ENCODE measurements around the gene ESX1. TPM values are rescaled to one million over a fixed set of nuclear protein-coding genes. Genes with fewer than 3 reads are reported as not detected.

The ESX1 gene
- total and polyA plus RNA-seq, 2 donors (not counting 3 experiments of a cell fraction or from before 2014, with no cell fraction given): not detected

DNA sequence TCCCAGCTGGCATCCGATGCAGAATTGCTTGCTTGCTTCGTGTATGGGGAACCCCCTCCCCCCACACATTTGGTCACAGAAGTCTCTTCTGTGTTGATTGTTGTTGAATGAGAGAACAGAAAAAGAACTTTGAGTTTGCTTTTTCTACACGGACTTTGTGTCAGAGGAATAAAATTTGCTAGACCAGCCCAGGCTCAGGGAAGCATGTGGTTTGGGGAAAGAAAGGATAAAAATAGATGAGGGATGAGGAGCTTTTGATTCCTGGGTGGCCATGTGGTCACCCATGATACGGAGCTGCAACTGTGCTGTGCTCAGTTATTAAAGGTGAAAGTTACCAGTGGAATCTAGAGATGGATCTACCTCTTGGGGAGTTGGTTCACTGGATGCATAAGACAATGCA is 34.2 kb upstream of the ESX1 start:
- no TSS peak for BruUV-seq (replicated peaks)
- Histone ChIP-seq H3K9me3 (replicated peaks; ENCODE audit: control insufficient read depth, insufficient read depth, low read length) (no peaks in the 10 kb centered on the region), H3K27me3 (ENCODE audit: control insufficient read depth in 2 of 2, insufficient read depth in 2 of 2, low read length in 2 of 2) (peaks cover 0 to 1% of the 10 kb centered on the region in 2 experiments), H3K4me1 (ENCODE audit: control insufficient read depth, extremely low read depth, insufficient read depth, low read length) (no peaks in the 10 kb centered on the region), H3K36me3 (ENCODE audit: control insufficient read depth in 2 of 2, extremely low read depth in 1 of 2, insufficient read depth in 2 of 2, low read length in 2 of 2) (no peaks in the 10 kb centered on the region), H3K9me1 (replicated peaks; ENCODE audit: control insufficient read depth, extremely low read depth, insufficient read depth, low read length) (no peaks in the 10 kb centered on the region), H2AFZ (ENCODE audit: low read depth, low read length) (no peak overlapping the region), H3K4me3 (replicated peaks in 1 of 3; ENCODE audit: insufficient read depth in 1 of 3, low read depth in 1 of 3, low read length in 3 of 3) (no peak overlapping the region), H3K79me2 (ENCODE audit: control insufficient read depth, insufficient read depth, low read length) (no peaks in the 10 kb centered on the region), H4K20me1 (replicated peaks; ENCODE audit: control insufficient read depth, extremely low read depth, insufficient read depth, low read length) (no peaks in the 10 kb centered on the region), H3K4me2 (ENCODE audit: insufficient read depth, low read length) (no peak overlapping the region), H3K27ac (ENCODE audit: insufficient read depth, low read depth, low read length) (no peak overlapping the region), H3K9ac (replicated peaks; ENCODE audit: extremely low read depth, insufficient read depth, low read length) (no peak overlapping the region)
- CTCF ChIA-PET: no interaction called here
- POLR2A ChIA-PET: no interaction called here
- dilution Hi-C loops (cut with MboI; ENCODE audit: extremely low pct_ligation_motif_present, low sequenced_read_pairs): no loop called here
- no peak for DNase-seq (ENCODE audit: low read depth, low spot score)
- TF ChIP-seq, protein P1, sequence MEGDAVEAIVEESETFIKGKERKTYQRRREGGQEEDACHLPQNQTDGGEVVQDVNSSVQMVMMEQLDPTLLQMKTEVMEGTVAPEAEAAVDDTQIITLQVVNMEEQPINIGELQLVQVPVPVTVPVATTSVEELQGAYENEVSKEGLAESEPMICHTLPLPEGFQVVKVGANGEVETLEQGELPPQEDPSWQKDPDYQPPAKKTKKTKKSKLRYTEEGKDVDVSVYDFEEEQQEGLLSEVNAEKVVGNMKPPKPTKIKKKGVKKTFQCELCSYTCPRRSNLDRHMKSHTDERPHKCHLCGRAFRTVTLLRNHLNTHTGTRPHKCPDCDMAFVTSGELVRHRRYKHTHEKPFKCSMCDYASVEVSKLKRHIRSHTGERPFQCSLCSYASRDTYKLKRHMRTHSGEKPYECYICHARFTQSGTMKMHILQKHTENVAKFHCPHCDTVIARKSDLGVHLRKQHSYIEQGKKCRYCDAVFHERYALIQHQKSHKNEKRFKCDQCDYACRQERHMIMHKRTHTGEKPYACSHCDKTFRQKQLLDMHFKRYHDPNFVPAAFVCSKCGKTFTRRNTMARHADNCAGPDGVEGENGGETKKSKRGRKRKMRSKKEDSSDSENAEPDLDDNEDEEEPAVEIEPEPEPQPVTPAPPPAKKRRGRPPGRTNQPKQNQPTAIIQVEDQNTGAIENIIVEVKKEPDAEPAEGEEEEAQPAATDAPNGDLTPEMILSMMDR (IDR thresholded peaks at IDR 0.05; ENCODE audit: extremely low read depth in 1 of 2, insufficient read depth in 1 of 2, low read depth in 1 of 2, low read length in 2 of 2): no peak
- TF ChIP-seq, protein P2, sequence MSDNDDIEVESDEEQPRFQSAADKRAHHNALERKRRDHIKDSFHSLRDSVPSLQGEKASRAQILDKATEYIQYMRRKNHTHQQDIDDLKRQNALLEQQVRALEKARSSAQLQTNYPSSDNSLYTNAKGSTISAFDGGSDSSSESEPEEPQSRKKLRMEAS (IDR thresholded peaks at IDR 0.05; ENCODE audit: insufficient read depth, insufficient read length): no peak
- intact Hi-C loops (cut with micrococcal nuclease): no loop called here
- FAIRE-seq: no peak

DNA sequence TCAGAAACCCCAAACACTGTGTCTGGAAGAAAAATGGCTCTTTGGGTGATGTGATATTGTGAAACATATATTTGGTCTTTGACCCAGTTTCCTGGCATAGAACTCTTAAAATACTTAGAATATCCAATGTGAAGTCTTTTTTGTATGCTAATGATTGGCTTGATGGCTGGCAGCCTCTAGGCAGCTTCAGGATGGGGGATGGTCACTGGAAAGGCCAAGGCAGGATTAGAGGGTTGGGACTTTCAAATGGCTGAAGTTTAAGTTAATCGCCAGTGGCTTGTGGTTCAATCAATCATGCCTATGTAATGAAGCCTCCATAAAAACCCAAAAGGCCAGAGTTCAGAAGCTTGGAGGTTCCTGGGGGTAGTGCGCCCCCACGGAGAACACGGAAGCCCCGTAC is 33.5 kb upstream of the ESX1 start:
- H3K9ac ChIP-seq (replicated peaks; ENCODE audit: extremely low read depth, insufficient read depth, low read length): no peak overlapping the region
- H3K9me3 ChIP-seq (replicated peaks; ENCODE audit: control insufficient read depth, insufficient read depth, low read length): no peaks in the 10 kb centered on the region
- ChIA-PET CTCF (no interaction called here), POLR2A (no interaction called here)
- no peak for FAIRE-seq
- H3K4me1 ChIP-seq (ENCODE audit: control insufficient read depth, extremely low read depth, insufficient read depth, low read length): no peaks in the 10 kb centered on the region
- H3K4me3 ChIP-seq (replicated peaks in 1 of 3; ENCODE audit: insufficient read depth in 1 of 3, low read depth in 1 of 3, low read length in 3 of 3): no peak overlapping the region
- no peaks in the 10 kb centered on the region for H3K9me1 ChIP-seq (replicated peaks; ENCODE audit: control insufficient read depth, extremely low read depth, insufficient read depth, low read length)
- no peak overlapping the region for H2AFZ ChIP-seq (ENCODE audit: low read depth, low read length)
- TF ChIP-seq EZH2 (IDR thresholded peaks at IDR 0.05; ENCODE audit: borderline replicate concordance, low read depth, low read length, severe bottlenecking) (no peak), MYC (IDR thresholded peaks at IDR 0.05; ENCODE audit: low read depth, low read length) (no peak), JUN (IDR thresholded peaks at IDR 0.05; ENCODE audit: borderline replicate concordance, insufficient read depth, insufficient read length, low read depth) (no peak), POLR2AphosphoS5 (IDR thresholded peaks at IDR 0.05; ENCODE audit: insufficient read depth, low read depth, low read length) (no peak), FOS (IDR thresholded peaks at IDR 0.05; ENCODE audit: borderline replicate concordance, insufficient read depth, low read length) (no peak), POLR2A (IDR thresholded peaks at IDR 0.05; ENCODE audit: low read depth, low read length) (no peak)
- TF ChIP-seq, protein P1 (IDR thresholded peaks at IDR 0.05; ENCODE audit: extremely low read depth in 1 of 2, insufficient read depth in 1 of 2, low read depth in 1 of 2, low read length in 2 of 2): no peak
- TF ChIP-seq, protein P2 (IDR thresholded peaks at IDR 0.05; ENCODE audit: insufficient read depth, insufficient read length): no peak
- no peaks in the 10 kb centered on the region for H3K36me3 ChIP-seq (ENCODE audit: control insufficient read depth in 2 of 2, extremely low read depth in 1 of 2, insufficient read depth in 2 of 2, low read length in 2 of 2)
- no peak overlapping the region for H3K4me2 ChIP-seq (ENCODE audit: insufficient read depth, low read length)
- intact Hi-C loops (cut with micrococcal nuclease): no loop called here
- H3K27me3 ChIP-seq (ENCODE audit: control insufficient read depth in 2 of 2, insufficient read depth in 2 of 2, low read length in 2 of 2): peaks cover 0 to 1% of the 10 kb centered on the region in 2 experiments
- no peak for DNase-seq (ENCODE audit: low read depth, low spot score)
- no peaks in the 10 kb centered on the region for H4K20me1 ChIP-seq (replicated peaks; ENCODE audit: control insufficient read depth, extremely low read depth, insufficient read depth, low read length)
- no peaks in the 10 kb centered on the region for H3K79me2 ChIP-seq (ENCODE audit: control insufficient read depth, insufficient read depth, low read length)
- BruUV-seq (replicated peaks): no TSS peak
- no peak overlapping the region for H3K27ac ChIP-seq (ENCODE audit: insufficient read depth, low read depth, low read length)
- dilution Hi-C loops (cut with MboI; ENCODE audit: extremely low pct_ligation_motif_present, low sequenced_read_pairs): no loop called here

All from endothelial cell of umbilical vein (primary cell).